GM10248 (cell line): ENCODE data around the gene ADPRHL1.

Source experiments
- CTCF ChIA-PET: fragments of 300-600 bp; sonication (Branson Sonifier 250); formaldehyde crosslinking; extraction: SDS; loops from one replicate; lab custom pipeline; 2021; ENCODE audit warnings: antibody characterized with exemption; lab: Yijun Ruan, JAX
- POLR2A ChIA-PET: fragments of 350-650 bp; sonication (Branson Sonifier 250); formaldehyde crosslinking; extraction: SDS; loops from one replicate; lab custom pipeline; 2020; ENCODE audit warnings: antibody characterized with exemption; lab: Yijun Ruan, JAX
- DNase-seq: peaks from one replicate; pipeline ENCODE4 v3.0.0; 2012; ENCODE audit errors: extremely low spot score
- TF ChIP-seq, protein P1 (sequence below): IDR thresholded peaks from 2 replicates; pipeline ENCODE4 v1.5.1; 2012; ENCODE audit warnings: mild to moderate bottlenecking, low read depth; ENCODE audit errors: extremely low read depth, missing control alignments, control extremely low read depth

Gene ADPRHL1

DNA sequence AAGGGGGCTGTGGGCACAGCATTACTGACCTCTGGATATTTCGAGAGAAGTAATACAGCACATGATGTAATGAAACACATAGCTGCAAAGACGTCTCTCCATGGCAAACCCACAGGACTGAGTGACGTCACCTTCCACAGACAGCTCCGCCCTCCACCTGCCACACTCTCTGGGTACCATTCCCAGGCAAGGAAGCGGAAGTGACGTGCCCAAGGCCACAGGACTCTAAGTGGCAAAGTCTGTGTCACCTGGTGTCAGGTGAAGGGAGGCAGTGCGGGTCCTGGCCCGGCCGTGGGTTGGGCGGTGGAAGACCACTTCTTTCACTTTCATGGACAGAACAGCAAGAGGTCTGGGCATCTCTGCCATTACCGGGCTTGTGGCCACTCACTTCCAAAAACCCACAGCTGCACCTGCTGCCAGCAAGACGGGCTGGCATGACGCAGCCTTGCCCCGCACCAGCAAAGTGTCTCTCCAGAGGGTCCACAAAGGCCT is 6.8 kb upstream of the ADPRHL1 start:
- ChIA-PET CTCF (interaction anchor here (1.3 kb wide), 1 partner anchor 102 kb away, joined by 5 read pairs; no protein-coding TSS in a partner anchor), POLR2A (no interaction called here)
- TF ChIP-seq, protein P1, sequence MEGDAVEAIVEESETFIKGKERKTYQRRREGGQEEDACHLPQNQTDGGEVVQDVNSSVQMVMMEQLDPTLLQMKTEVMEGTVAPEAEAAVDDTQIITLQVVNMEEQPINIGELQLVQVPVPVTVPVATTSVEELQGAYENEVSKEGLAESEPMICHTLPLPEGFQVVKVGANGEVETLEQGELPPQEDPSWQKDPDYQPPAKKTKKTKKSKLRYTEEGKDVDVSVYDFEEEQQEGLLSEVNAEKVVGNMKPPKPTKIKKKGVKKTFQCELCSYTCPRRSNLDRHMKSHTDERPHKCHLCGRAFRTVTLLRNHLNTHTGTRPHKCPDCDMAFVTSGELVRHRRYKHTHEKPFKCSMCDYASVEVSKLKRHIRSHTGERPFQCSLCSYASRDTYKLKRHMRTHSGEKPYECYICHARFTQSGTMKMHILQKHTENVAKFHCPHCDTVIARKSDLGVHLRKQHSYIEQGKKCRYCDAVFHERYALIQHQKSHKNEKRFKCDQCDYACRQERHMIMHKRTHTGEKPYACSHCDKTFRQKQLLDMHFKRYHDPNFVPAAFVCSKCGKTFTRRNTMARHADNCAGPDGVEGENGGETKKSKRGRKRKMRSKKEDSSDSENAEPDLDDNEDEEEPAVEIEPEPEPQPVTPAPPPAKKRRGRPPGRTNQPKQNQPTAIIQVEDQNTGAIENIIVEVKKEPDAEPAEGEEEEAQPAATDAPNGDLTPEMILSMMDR = no peak
- no peak for DNase-seq

DNA sequence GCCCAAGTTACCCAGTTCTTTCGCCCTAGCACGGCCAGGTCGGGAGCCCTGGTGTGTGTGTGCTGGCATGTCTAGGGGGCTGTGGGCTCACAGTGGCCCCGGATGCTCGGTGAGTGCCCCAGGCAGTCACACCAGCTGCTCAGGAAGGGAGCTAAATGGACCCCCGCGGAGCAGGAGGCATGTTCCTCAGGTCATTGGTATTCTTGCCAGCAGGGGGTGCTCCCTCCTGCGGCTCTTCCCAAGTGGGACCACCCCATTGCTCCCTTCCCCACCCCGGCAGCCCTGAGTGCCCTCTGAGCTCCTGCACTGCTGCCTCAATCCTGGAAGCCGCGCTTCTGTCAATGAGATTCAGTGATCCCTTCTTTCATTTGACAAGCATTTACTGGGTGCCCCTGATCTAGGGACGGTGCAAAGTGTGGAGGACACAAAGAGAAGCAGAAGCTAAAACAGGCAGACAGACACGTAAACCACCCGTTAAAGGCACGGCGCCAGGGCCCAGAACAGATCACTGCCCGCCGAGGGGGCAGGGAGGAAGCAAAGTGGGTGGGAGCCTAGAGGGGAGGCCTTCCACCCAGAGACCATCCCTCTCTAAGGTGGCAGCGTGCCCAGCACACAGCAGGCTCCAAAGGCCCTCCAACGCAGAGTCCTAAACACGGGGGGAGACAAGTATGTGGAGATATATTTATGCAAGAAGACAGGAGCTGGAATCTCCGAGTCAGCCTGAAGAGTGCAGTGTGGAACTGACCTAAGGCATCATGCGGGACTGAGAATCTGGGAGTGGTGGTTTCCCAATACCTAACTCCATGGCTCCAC is 5.2 kb upstream of the ADPRHL1 start:
- DNase-seq = peak; percentile 43
- TF ChIP-seq, protein P1 = peak; percentile 14
- POLR2A ChIA-PET = no interaction called here
- CTCF ChIA-PET = interaction anchor here (0.7 to 1.4 kb wide), 3 partner anchors 15 to 103 kb away, joined by 3 read pairs; no protein-coding TSS in a partner anchor

DNA sequence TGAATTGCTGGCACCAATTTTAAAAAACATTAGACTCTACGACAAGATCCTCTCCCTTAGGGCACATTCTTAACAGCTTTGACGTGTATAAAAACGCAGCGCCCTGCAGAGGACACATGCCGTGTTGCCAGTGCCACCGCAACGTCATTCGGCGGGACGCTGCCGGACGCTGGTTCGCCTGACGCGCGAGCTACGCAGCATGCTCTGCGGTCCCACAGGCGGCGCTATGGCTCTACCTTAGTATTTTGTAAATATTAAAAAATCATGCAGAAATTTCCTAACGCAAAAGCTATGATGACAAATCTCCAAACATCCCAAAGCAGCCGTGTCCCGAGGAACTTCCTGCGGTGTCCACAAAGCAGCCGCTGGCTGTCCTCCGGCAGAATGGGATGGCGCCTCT is 4.2 kb upstream of the ADPRHL1 start:
- CTCF ChIA-PET = interaction anchor here (1.2 to 1.4 kb wide), 3 partner anchors 14 to 99 kb away, joined by 3 read pairs; no protein-coding TSS in a partner anchor
- DNase-seq = no peak
- POLR2A ChIA-PET = no interaction called here
- TF ChIP-seq, protein P1 = no peak

DNA sequence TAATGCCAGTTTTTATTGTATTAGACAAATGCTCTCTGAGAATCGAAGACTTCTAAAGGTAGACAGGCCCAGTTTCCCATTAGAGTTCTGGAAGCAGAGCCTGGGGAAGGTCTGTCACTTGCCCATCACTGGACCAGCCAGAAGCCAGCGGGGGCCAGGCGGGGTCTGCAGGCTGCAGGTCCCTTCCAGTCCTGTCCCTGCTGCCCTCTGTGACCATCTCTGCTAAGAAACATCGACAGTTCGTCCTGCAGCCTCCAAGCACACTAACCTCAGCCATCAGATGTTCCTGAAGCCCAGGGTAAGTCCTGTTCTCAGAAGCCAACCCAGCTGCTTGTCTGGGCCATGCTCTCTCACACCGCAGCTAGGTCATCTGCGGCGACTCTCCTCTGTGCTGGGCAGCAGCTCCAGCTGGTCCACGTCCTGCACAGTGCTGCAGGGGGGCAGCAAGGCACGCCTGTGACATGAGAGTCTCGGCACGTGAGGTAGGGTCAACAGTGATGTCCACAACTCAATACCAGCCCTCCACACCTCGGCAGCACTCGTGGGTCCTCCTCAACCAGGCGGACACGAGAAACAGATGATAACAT is 2.9 kb upstream of the ADPRHL1 start:
- TF ChIP-seq, protein P1 = no peak
- CTCF ChIA-PET = interaction anchor here (1.2 to 1.4 kb wide), 2 partner anchors 9 to 47 kb away, joined by 3 to 7 read pairs; no protein-coding TSS in a partner anchor
- POLR2A ChIA-PET = no interaction called here
- no peak for DNase-seq

DNA sequence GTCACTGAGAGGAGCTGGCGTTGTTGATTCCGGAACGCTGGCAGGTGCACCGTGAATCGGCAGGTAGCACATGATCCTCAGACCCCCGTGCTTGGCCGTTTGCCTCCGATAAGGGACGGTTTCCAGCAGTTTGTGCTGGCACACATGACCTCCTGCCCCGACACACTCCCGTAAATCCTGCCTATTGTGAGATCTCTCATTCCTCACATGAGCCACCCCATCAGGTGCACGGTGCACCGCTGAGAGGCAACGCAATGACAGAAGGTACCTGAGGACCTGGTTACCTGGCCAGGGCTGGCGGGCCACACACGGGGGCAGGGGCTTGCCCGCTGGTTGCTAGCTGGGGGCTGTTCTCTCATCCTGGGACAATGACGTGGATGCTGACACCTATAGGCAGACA is 2.1 kb upstream of the ADPRHL1 start:
- ChIA-PET POLR2A (no interaction called here), CTCF (interaction anchor here (2.0 kb wide), 1 partner anchor 11 kb away, joined by 5 read pairs; no protein-coding TSS in a partner anchor)

DNA sequence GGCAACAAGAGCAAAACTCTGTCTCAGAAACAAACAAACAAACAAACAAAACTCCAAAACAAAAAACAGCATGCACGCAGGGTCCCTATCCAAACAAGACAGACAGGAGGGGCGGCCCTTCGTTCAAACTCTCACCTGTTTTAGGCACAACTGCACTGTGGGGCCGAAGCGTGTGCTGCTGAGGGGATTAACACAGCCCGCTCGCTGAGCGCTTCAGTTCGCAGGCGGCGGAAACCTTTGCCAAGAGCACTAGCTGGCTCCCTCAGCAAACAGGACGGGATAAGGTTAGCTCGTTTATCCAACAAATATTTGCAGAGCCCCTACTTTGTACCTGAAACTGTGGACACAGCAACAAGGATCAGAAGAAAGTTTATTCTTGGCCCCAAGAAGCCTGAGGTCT is 1.6 kb upstream of the ADPRHL1 start:
- TF ChIP-seq, protein P1 = no peak
- ChIA-PET POLR2A (no interaction called here), CTCF (interaction anchor here (2.0 kb wide), 1 partner anchor 11 kb away, joined by 5 read pairs; no protein-coding TSS in a partner anchor)
- no peak for DNase-seq

More for the DNA sequence above, 2.1 kb upstream of the ADPRHL1 start:
- DNase-seq = no peak
- TF ChIP-seq, protein P1 = no peak
